Central memory CD4-positive, alpha-beta T cell (primary cell): ENCODE data around the gene KLK5.
"Not testable (repeated sequence)": the region's sequence is repeated elsewhere in the genome, so short reads cannot be mapped to it uniquely, and the experiment has no call there.

Experiments
- DNase-seq: peaks from one replicate; pipeline ENCODE4 v3.0.0; 2022
- total RNA-seq, 3 experiments: gene quantifications; one replicate each; lab custom pipeline; 2026; lab: John Stamatoyannopoulos, UW

The KLK5 gene, protein sequence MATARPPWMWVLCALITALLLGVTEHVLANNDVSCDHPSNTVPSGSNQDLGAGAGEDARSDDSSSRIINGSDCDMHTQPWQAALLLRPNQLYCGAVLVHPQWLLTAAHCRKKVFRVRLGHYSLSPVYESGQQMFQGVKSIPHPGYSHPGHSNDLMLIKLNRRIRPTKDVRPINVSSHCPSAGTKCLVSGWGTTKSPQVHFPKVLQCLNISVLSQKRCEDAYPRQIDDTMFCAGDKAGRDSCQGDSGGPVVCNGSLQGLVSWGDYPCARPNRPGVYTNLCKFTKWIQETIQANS
- 0 reads per million in 3 experiments for total RNA-seq

DNA sequence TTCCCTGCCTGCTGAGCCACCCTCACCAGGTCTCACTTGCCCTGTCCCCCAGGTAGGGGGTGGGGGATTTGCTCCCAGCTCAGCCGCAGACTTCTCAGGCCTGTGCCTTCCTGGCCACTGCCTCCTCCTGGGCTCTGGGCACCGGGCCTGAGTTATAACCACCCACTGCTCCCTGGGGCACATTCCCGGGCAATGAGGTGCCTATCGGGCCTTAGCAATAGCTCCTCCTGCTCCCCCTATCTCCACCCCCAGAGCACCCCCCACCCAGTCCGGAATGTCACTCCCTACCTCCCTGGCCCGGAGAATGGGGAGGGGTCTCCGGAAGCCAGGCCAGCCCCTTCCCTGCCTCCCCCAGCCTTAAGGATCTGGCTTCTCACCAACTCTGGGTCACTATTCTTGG lies at the start of gene KLK5:
Gene KLK5 (minus strand): TSS at position 129 of the 400 bp plus-strand sequence. CDS start 381 bp downstream, outside the sequence.
- no peak for DNase-seq

DNA sequence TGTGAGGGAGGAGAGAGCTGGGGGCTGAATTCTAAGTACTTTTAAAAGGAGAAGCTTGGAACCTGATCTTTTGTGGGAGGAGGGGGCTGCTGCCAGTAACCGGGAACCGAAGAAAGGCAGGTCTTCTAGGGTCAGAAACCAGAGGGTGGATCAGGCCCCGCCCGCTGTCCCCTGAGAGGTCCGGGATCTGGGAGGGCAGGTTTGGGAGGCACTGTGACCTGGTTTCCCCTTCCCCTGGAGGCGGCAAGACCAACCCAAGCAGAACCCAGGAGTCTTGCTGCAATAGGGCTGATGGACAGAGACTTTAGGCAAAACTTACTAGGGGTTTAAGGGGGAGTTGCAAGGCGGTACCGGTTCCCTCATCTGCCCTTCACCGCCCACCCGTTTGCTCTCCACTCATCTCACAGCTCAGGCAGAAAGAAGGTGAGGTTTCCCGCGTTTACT lies 49.3 kb upstream of the KLK5 start:
- DNase-seq, result no peak

DNA sequence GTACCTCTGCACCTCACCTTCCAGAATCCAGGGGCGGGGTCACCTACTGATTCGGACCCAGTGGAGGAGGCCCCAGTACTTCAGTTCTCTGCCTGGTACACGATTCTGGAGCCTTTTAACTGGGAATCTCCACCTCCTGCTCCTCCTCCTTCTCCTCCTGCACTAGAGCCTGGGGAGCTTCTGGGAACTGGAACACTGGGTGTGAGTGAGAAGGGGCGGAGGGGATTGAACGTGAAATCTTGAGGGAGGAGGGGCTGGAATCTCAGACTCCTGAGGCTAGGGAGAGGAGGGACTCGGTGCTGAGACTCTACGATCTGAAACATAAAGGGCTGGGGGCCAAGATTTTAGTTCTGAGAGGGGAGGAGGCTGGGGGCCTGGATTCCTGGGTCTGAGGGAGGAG lies 48.7 kb upstream of the KLK5 start, which contains the start of gene KLK8:
Gene KLK8 (minus strand): TSS at position 90 of the 400 bp plus-strand sequence. CDS start 437 bp downstream, outside the sequence.
- DNase-seq, result no peak

DNA sequence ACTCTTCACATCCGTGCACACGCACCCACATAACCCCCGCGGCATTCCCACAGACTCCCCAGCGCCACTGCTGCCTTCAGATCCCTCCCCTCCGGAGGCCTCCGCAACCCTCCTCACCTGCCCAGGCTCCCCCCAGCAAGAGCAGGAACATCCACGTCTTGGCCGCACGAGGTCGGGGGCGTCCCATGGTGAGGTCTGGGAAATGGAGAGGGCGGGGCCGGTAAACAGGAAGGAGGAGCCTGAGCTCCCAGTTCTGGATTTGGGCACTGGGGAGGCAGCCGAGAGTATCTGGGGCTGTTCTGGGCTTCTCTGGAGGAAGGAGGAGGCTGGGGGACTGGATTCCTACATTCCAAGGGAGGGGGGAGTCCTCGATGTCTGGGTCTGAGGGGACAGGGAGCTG lies 48.1 kb upstream of the KLK5 start:
- DNase-seq, result no peak

DNA sequence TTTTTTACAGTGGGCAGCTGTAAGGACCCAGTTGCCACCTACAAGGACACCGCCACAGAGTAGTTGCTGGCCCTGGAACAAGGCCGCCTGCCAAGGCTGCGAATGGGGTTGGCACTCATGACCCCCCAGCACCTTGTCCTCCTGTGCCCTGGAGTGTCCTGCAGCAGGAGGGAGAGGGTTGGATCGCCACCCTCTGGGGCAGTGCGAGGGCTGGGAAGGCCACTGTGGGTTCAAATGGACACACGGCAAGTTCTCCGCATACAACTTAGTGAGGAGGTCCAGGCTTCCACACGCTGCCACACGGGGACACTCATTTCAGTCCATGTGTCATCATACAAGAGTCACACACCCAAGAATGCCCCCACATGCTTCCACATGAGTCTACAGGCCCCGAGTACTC lies 47.6 kb upstream of the KLK5 start:
- DNase-seq, result no peak

DNA sequence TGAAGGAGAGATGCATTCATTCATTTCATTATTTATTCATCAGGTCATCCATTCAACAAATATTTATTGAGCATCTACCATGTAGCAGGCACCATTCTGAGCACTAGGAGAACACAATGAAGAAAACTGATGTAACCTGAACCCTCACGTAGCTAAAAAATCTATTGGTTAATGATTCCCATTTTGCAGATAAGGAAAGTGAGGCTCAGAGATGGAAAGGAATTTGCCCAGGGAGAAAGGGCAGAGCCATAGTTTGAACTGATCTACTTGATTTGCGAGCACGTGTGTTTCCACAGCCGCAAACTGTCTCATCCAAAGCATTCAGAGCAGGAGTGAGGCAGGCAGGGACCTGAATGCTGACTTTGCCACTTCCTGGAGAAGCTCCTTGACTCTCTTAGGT lies 45.8 kb upstream of the KLK5 start:
- DNase-seq, result no peak

DNA sequence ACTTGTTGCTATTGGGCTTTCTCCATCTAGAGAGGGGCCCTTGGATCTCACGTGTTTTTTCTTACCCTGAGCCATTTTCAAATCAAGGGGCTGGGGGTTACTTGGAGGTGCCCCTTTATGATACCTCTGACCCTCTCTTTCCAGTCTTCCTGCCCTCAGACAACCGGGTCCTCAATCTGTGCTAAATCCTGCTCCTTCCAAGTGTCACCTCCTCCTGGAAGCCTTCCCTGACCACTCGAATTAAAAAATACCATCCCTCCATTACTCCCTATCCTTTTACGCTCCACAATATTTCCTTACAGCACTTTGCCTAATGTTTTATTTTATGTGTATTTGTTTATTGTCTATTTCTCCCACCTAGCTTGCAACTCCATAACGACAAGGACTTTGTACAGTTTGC lies 45.2 kb upstream of the KLK5 start:
- no peak for DNase-seq

DNA sequence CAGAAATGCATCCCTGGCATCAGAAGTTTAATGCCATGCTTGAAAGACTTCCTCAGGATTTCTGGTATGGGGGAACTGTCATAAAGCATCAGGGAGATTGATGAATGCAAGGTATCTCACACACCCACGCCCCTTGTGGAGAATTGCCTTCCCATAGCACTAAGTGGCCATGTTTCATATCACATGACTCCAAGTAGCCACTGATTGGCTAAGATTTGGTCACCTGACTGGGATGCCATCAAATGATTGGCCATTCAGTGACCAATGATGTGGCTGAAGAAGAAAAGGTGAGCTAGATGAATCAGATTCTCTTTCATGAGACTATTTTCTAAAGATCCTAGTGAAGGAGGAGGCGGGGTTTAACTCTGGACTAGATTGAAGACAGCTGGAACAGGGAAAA lies 41.3 kb upstream of the KLK5 start:
- DNase-seq, result no peak

DNA sequence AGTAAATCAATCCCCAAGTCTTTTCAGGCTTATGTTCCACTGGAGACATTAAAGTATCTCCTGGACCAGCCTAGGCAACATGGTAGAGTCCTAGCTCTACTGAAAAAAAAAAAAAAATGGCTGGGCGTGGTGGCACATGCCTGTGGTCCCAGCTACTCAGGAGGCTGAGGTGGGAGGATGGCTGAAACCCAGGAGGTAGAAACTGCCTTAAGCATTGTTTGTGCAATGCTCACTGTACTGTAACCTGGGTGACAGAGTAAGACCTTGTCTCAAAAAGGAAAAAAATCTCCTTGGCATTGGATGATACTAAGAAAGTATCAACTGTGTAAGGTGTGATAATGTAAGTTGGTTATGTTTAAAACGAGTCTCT lies 39.8 kb upstream of the KLK5 start:
- DNase-seq, result no peak

DNA sequence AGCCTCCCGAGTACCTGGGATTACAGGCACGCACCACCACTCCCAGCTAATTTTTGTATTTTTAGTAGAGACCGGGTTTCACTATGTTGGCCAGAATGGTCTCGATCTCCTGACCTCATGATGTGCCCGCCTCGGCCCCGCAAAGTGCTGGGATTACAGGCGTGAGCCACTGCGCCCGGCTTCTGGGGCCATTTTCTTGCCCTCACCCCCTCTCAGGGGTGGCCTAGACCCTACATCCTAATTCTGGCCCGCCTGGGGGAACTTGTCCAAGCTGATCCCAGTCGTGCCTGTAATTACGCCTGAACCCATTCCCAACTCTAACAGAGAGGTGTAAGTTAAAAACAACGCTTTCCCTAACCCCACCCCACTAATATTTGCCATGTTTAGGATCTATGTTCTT lies 31.6 kb upstream of the KLK5 start:
- DNase-seq, result not testable (repeated sequence)

DNA sequence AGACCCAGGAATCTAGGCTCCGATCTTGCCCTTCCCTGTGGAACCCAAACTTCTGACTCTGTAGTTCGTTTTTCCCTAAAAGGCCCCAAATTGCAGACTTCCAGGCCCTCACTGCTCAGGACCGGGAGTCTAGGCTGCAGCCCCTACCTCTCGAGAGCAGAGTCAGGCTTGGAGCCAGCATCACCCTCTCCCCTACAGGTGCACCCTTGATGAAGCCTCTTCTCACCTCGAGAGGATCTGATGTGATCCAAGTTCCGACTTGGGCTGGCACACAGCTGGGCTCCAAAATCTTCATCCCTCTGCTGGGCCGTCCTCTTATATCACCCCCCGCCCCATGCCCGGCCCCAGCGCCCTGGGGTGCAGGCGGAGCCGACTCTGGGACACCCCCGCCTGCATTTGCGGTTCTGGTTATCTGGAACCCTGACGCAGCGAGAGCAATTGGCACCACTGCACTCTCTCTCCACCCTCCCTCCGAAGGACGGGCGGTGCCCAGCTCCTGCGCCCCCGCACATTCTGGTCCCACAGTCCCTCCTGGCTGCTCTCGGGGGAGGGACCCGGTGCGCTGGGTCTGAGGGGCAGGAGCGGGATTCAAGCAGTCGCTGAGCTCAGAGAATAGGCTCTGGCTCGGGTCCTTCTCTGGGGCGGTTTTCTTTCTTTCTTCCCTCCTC lies 30.9 kb upstream of the KLK5 start, which contains the start of gene KLK7:
Gene KLK7 (minus strand): TSS at position 293 of the 668 bp plus-strand sequence. CDS start 1,518 bp downstream, outside the sequence.
- no peak for DNase-seq

DNA sequence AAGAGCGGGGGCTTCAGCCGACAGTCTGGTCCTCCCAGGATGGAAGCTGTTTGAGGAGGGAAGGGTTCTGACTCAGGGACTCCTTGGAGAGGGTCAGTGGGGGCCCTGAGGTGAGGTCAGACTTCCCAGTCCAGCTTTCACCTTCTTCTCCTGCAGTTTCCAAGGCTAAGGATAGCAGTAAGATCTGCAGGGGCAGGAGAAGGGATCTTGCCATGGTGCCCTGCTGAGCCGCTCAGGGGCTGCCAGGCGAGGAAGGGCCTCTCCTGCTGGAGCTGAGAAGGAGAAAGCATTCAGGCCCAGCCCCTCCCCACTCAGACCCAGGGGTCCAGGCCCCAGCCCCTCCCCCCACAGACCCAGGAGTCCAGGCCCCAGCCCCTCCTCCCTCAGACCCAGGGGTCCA lies 29.3 kb upstream of the KLK5 start:
- no peak for DNase-seq

DNA sequence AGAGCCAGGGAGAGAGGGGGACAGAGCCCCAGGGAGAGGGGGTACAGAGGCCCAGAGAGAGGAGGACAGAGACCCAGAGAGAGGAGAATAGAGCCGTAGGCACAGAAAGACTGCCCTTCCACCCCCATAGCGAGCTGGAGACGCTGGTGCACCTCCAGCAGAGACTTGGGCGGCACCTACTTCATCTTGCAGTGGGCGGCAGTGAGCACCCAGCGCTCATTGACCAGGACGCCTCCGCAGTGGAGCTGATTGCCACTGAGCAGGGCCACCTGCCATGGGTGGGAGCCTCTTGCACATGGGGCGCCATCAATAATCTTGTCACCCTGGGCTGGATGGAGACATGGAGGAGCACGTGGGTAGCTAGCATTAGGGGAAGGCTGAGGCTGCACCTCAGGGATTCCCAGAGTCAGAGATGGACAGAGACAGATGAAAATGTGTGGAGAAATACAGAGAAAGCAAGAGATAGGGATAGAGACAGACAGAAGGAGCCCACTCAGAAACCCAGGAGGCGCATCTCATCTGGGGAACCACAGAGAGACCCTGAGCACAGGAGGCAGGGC lies 28.8 kb upstream of the KLK5 start:
- no peak for DNase-seq

DNA sequence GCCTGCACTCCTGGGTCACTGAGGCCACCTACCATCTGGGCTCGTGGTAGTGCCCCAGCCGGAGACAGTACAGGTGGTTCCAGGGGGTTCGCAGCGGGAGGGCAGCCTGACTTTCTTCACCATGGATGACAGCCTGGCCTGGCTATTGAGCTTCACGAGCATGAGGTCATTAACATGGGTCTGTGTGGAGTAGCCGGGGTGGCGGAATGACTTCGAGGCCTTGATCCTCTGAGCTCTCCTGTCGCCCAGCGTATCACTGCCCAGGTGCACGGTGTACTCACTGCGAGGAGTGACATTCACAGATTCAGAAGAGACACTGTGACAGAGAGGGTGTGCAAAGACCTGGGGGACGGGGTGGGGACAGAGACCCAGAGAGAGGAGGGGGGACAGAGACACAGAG lies 27.4 kb upstream of the KLK5 start:
- DNase-seq, result no peak

DNA sequence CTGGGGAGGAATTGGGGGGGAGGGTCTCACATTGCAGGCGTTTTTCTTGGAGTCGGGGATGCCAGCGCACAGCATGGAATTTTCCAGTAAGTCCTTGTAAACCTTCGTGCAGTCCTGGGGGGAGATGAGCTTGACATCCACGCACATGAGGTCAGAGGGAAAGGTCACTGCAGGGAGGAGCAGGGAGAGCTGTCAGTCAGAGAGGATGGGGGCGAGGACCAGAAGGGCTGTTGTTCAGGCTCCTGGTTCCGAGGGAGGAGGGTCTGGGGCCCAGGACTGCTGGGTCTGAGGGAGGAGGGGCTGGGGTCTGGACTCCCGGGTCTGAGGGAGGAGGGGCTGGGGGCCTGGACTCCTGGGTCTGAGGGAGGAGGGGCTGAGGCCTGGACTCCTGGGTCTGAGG lies 26.9 kb upstream of the KLK5 start:
- DNase-seq, result no peak

DNA sequence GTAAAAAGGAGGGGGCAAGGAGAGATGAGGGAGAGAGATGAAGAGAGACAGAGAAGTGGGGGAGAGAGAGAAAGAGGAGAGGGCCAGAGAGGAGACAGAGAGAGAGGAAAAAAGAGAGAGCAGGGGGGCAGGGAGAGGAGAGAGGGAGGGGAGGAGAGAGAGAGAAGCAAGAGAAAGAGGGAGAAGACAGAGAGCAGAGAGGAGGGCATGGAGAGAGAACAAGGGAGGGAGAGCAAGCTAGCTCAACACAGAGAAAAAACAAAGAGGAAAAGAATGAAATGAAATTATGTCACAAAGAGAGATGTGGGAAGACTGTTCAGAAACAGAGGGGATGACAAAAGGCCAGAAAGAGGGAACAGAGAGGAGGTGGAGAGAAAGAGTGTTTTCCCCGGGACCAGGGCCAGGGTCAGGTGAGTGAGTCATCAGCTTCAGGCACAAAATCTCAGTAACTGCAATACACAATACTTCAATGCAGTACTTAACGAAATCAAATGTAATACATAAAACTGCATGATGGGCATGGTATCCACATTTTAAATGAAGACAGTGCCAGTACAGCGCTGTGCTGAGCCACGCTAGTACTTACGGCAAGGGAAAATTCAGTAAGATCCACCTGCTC lies 26.0 kb upstream of the KLK5 start:
- no peak for DNase-seq

DNA sequence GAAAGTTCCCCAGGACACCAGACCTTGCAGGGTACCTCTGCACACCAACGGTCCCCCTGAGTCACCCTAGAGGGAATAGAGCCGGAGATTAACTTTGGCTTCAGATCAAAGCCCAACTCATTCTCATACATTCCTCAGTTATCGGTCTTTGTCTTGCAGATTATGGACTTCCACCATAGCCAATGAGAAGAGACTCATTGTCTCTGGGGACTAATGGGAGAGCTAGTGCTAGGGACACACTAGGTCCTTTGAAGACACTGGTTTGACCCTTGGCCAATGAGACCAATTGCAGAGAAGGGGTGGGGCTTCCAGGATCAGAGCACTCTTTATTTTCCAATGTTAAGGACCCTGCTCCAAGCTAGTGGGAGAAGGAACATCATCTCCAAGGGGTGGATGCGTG lies 24.8 kb upstream of the KLK5 start:
- no peak for DNase-seq

DNA sequence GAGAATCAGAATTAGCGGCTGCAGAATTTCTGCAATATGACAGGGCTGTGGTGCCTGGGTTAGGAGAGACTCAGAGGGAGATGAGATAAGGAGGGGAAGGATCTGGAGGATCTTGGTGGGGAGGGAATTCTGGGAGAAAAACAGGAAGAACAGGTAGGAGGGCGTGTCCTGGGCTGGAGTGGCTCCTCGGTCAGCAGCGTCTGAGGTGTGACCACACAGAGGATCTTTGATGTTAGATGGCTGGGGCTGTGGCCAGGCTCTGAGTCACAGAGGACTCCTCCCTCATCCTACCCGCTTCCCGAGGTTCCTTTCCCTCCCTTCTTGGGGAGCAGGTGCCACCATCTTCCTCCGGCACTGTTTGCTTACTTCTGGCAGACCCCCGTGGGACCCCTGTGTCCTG lies 22.9 kb upstream of the KLK5 start:
- no peak for DNase-seq

DNA sequence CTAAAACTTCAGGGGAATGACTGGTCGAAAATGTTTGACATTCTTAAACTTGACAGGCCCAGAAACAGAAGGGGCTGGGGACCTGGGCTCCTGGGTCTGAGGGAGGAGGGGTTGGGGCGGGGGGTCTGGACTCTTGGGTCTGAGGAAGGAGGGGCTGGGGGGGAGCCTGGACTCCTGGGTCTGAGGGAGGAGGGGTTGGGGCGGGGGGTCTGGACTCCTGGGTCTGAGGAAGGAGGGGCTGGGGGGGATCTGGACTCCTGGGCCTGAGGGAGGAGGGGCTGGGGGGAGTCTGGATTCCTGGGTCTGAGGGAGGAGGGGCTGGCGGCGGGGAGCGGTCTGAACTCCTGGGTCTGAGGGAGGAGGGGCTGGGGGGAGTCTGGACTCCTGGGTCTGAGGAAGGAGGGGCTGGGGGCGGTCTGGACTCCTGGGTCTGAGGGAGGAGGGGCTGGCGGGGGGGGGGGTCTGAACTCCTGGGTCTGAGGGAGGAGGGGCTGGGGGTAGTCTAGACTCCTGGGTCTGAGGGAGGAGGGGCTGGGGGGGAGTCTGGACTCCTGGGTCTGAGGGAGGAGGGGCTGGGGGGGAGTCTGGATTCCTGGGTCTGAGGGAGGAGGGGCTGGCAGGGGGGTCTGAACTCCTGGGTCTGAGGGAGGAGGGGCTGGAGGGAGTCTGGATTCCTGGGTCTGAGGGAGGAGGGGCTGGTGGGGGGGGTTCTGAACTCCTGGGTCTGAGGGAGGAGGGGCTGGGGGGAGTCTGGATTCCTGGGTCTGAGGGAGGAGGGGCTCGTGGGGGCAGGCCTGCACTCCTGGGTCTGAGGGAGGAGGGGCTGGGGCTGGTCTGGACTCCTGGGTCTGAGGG lies 22.1 kb upstream of the KLK5 start:
- no peak for DNase-seq

DNA sequence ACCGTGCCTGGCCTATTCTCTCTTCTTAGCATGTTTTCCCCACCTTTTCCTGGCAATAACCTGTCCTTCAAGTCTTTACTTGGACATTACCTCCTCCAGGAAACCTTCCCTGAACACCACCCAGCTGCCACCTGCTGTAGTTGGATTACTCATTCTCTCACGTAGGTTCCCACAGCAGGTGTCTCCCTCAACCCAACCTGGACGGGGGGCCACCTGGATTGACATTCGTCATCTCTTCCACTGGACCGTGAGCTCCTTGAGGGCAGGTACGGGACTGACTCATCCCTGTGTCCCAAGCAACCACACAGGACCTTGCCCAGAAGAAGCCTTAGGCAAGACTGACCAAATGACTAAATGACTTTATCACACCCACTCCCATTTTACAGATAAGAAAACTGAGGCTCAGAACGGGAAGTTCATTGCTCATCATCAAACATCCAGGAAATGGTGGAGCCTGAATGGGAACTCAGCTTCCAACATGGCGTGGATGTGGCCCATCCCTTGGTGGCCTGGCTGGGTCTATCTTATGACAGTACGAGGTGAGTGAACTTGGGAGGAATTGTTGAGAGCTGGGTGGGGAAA lies 20.0 kb upstream of the KLK5 start:
- DNase-seq, result no peak

DNA sequence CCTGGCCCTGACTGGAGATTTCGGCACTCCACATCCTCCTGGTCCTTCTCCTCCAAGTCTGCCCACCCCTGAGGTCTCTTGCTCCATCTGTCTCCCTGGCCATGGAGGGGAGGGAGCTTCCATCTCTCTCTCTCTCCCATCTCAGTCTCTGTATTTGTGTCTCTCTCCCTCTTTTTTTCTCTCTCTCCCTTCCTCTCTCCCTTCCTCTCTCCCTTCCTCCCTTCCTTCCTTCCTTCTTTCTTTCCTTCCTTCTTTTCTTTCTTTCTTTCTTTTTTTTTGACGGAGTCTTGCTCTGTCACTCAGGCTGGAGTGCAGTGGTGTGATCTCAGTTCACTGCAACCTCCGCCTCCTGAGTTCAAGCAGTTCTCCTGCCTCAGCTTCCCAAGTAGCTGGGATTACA lies 17.0 kb upstream of the KLK5 start:
- DNase-seq, result not testable (repeated sequence)

DNA sequence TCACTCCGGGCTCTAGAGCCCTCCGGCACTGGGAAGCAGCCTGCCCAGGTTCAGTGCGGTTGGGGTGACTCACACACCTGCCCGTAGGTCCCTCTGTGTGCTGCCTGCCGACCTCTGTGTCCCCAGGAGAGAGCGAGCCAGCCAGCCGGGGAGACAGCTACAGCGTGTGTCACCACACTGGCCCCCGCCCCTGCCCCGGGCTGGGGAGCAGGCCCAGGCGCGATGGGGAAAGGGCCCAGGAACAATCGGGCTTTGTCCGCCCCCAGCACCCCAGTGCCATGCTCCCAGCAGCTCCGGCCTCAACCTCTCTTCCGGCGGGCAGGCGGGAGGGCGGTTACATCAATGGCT lies 16.5 kb upstream of the KLK5 start, which contains the start of gene KLK6:
Gene KLK6 (minus strand): TSS at position 179 of the 348 bp plus-strand sequence. CDS start 1,487 bp downstream, outside the sequence.
- no peak for DNase-seq
